OCI-LY7 (cell line): ENCODE measurements around the gene MTARC2. TPM values are rescaled to one million over a fixed set of nuclear protein-coding genes. Genes with fewer than 3 reads are reported as not detected.

Source experiments
- BruUV-seq: library from RNA; stranded (reverse); fragments of 400-500 nt; replicated peaks from 2 replicates; lab custom pipeline; 2021; lab: Mats Ljungman, UMichigan
- CTCF ChIA-PET: fragments of 300-600 bp; sonication (Branson Sonifier 250); formaldehyde crosslinking; loops from one replicate; lab custom pipeline; 2022; ENCODE audit warnings: antibody characterized with exemption; ENCODE audit not compliant: unreplicated experiment; lab: Charles Lee
- POLR2A ChIA-PET: fragments of 300-600 bp; sonication (Branson Sonifier 250); formaldehyde crosslinking; loops from one replicate; lab custom pipeline; 2022; ENCODE audit warnings: antibody characterized with exemption; lab: Charles Lee
- DNase-seq: peaks from one replicate; pipeline ENCODE4 v3.0.0-alpha.2; 2015; ENCODE audit warnings: low spot score
- H2AFZ ChIP-seq: fragments of 200-600 bp; sonication (generic), shearing (Covaris generic); 2 replicates; pipeline ENCODE4 v1.6.1; 2014; ENCODE audit warnings: mild to moderate bottlenecking, antibody characterized with exemption, low read length, moderate library complexity
- H3K27ac ChIP-seq: fragments of 200-600 bp; sonication (generic); 2 replicates; pipeline ENCODE4 v1.5.1; 2014; ENCODE audit warnings: mixed run types, low read depth, mild to moderate bottlenecking, moderate library complexity, low read length, inconsistent platforms; ENCODE audit not compliant: poor library complexity, severe bottlenecking
- H3K36me3 ChIP-seq: fragments of 200-600 bp; sonication (generic); 2 replicates; pipeline ENCODE4 v1.6.1; 2014; ENCODE audit warnings: mild to moderate bottlenecking, antibody characterized with exemption, low read length, moderate library complexity, mixed read lengths; ENCODE audit not compliant: insufficient read depth
- H3K4me1 ChIP-seq: fragments of 200-600 bp; sonication (generic); 2 replicates; pipeline ENCODE4 v1.5.1; 2014; ENCODE audit warnings: mild to moderate bottlenecking, low read length; ENCODE audit not compliant: insufficient read depth, poor library complexity, severe bottlenecking
- H3K4me2 ChIP-seq: fragments of 200-600 bp; sonication (generic); 2 replicates; pipeline ENCODE4 v1.6.1; 2014; ENCODE audit warnings: mild to moderate bottlenecking, low read length
- H3K4me3 ChIP-seq: fragments of 200-600 bp; sonication (generic); 2 replicates; pipeline ENCODE4 v1.5.1; 2014; ENCODE audit warnings: mild to moderate bottlenecking, low read depth, low read length; ENCODE audit not compliant: poor library complexity, severe bottlenecking
- H3K79me2 ChIP-seq: fragments of 200-600 bp; sonication (generic); 2 replicates; pipeline ENCODE4 v1.6.1; 2016; ENCODE audit warnings: low read depth, mild to moderate bottlenecking, low read length, moderate library complexity, mixed read lengths; ENCODE audit not compliant: insufficient read depth
- H3K9me2 ChIP-seq: fragments of 200-600 bp; sonication (generic); 2 replicates; pipeline ENCODE4 v1.6.1; 2016; ENCODE audit warnings: mild to moderate bottlenecking, low read length, mixed read lengths; ENCODE audit not compliant: insufficient read depth
- H3K9me3 ChIP-seq: fragments of 200-600 bp; sonication (generic); 2 replicates; pipeline ENCODE4 v1.6.1; 2014; ENCODE audit warnings: mild to moderate bottlenecking, mixed run types, low read length, mixed read lengths
- H4K20me1 ChIP-seq: fragments of 200-600 bp; sonication (generic); 2 replicates; pipeline ENCODE4 v1.6.1; 2014; ENCODE audit warnings: mild to moderate bottlenecking, antibody characterized with exemption, low read length, moderate library complexity, mixed read lengths; ENCODE audit not compliant: insufficient read depth
- CTCF ChIP-seq: fragments of 200-600 bp; sonication (generic); conservative IDR thresholded peaks from 2 replicates; pipeline ENCODE4 v1.5.1; 2014; ENCODE audit warnings: mild to moderate bottlenecking, antibody characterized with exemption, low read length, moderate library complexity, mixed read lengths
- EZH2phosphoT487 ChIP-seq: fragments of 200-600 bp; sonication (generic); IDR thresholded peaks from 2 replicates; pipeline ENCODE4 v1.6.1; 2018; ENCODE audit warnings: low read depth, borderline replicate concordance, mild to moderate bottlenecking, mixed run types, antibody characterized with exemption, low read length, moderate library complexity, mixed read lengths
- intact Hi-C: fragments of 100-400 bp; cut with micrococcal nuclease; formaldehyde crosslinking; loops from one replicate; pipeline ENCODE4 v1.10.0; 2022; ENCODE audit not compliant: unreplicated experiment
- total RNA-seq, 2 experiments: library from RNA; depleted of rRNA in 1 of 2; stranded (reverse); fragments of >200 nt in 1 of 2; shearing (Covaris generic) in 1 of 2; gene quantifications; 2 replicates each; pipeline ENCODE4 v1.2.3, GENCODE V29; 2014 to 2022

The MTARC2 gene
- total RNA-seq, 2 experiments from 2014 or later: not detected

DNA sequence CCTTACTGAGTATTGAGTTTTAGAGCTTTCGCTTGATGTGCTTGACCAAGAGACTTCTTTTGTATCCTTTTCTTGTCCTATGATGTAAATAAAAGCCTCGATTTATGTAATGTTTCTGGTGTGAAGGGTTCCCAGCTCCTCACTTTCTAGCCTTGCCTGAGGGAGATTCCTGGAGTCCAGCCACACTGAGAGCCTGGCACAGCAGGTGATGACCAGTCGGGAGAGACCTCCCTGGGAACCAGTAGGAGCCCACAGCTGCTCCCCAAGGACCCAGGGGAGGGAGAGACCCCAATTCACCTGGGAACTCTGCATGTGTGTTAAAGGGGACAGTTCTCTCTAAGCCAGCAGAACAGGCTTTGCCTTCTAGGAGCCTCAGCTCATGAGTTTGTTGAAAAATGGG lies 49.1 kb upstream of the MTARC2 start:
- DNase-seq: no peak
- Histone ChIP-seq H3K4me2 (no peak overlapping the region), H3K4me3 (no peak overlapping the region), H3K9me2 (no peaks in the 10 kb centered on the region), H2AFZ (no peak overlapping the region), H3K36me3 (no peaks in the 10 kb centered on the region), H3K9me3 (no peaks in the 10 kb centered on the region), H3K4me1 (no peaks in the 10 kb centered on the region), H4K20me1 (no peaks in the 10 kb centered on the region), H3K79me2 (no peaks in the 10 kb centered on the region), H3K27ac (no peak overlapping the region)
- BruUV-seq: no TSS peak
- ChIA-PET POLR2A (no interaction called here), CTCF (no interaction called here)
- intact Hi-C loops: no loop called here
- TF ChIP-seq CTCF: no peak
- no peak for TF ChIP-seq EZH2phosphoT487

- Histone ChIP-seq H3K27ac (no peak overlapping the region), H3K9me3 (no peaks in the 10 kb centered on the region), H3K4me3 (no peak overlapping the region), H3K4me2 (no peak overlapping the region), H4K20me1 (no peaks in the 10 kb centered on the region), H2AFZ (no peak overlapping the region), H3K4me1 (no peaks in the 10 kb centered on the region), H3K36me3 (no peaks in the 10 kb centered on the region), H3K79me2 (no peaks in the 10 kb centered on the region), H3K9me2 (no peaks in the 10 kb centered on the region)
- DNase-seq: no peak
- no TSS peak for BruUV-seq
- CTCF ChIA-PET: no interaction called here
- intact Hi-C loops: no loop called here
- POLR2A ChIA-PET: no interaction called here
- TF ChIP-seq CTCF: no peak
- TF ChIP-seq EZH2phosphoT487: no peak
Observed at GRCh38 chr1:220700556-220701179, 47.5 kb upstream of the MTARC2 start.

DNA sequence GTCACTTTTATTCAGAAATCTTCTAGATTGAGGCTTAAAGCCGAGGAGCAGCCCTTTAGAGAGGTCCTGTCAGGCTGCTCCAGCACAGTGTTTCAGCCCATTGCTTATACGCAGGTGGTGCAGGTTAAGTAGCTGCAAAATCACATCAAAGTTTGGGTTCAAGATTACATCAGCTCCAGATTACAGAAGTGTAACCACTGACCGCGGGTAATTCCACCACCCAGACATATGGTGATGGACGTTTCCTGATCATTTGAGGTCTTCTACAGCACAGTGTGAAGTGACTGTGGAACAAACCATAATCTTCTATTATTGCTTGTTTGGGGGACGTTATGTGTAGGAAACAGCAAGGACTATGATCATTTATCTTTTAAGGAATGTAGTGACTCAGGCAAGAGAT lies 46.1 kb upstream of the MTARC2 start:
- CTCF ChIA-PET: no interaction called here
- no peak for DNase-seq

More for the DNA sequence above, 46.1 kb upstream of the MTARC2 start:
- Histone ChIP-seq H3K4me2 (no peak overlapping the region), H4K20me1 (no peaks in the 10 kb centered on the region), H3K27ac (no peak overlapping the region), H3K9me2 (no peaks in the 10 kb centered on the region), H3K4me1 (no peaks in the 10 kb centered on the region), H3K9me3 (no peaks in the 10 kb centered on the region), H2AFZ (no peak overlapping the region), H3K4me3 (no peak overlapping the region), H3K79me2 (no peaks in the 10 kb centered on the region), H3K36me3 (no peaks in the 10 kb centered on the region)
- no peak for TF ChIP-seq CTCF
- no peak for TF ChIP-seq EZH2phosphoT487
- POLR2A ChIA-PET: interaction anchor here (1.4 kb wide), 1 partner anchor 19 kb away, joined by 3 read pairs; no protein-coding TSS in a partner anchor
- BruUV-seq: no TSS peak
- intact Hi-C loops: no loop called here
